ENCODE measurements around the gene MAG. TPM values are rescaled to one million over a fixed set of nuclear protein-coding genes. Genes with fewer than 3 reads are reported as not detected.

MAG gene, protein sequence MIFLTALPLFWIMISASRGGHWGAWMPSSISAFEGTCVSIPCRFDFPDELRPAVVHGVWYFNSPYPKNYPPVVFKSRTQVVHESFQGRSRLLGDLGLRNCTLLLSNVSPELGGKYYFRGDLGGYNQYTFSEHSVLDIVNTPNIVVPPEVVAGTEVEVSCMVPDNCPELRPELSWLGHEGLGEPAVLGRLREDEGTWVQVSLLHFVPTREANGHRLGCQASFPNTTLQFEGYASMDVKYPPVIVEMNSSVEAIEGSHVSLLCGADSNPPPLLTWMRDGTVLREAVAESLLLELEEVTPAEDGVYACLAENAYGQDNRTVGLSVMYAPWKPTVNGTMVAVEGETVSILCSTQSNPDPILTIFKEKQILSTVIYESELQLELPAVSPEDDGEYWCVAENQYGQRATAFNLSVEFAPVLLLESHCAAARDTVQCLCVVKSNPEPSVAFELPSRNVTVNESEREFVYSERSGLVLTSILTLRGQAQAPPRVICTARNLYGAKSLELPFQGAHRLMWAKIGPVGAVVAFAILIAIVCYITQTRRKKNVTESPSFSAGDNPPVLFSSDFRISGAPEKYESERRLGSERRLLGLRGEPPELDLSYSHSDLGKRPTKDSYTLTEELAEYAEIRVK
- not detected for total RNA-seq
- long read RNA-seq = 0 reads

DNA sequence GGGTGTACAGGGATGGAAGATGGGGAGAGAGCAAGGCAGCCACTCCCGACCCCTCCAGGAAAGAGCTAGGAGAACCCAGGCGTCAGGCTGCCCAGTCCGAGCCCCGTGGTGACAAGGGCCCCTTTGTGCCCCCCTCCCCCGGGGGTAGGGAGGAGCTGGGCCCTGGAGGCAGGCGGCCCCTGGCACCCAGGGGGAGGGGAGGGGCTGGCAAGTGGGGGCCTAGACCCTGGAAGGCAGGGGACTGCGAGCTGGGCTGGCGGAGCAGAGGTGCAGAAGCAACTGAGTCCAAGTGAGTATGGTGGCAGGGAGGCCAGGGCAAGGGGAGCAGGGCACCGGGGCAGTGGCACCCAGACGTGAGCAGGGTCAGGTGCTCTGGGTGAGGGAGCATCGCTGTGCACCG, at the start of gene MAG:
Gene MAG, plus strand, starts transcription at position 246 of the 400 bp plus-strand sequence. CDS start 3,248 bp downstream, outside the sequence.
- Histone ChIP-seq H3K27ac (no peak within 1 kb of the TSS), H3K9me3 (no peaks in the 10 kb centered on the region), H3K4me3 (no peak within 1 kb of the TSS), H3K27me3 (ENCODE audit: low read depth) (peaks cover 15% of the 10 kb centered on the region), H3K4me1 (no peaks in the 10 kb centered on the region), H3K36me3 (no peaks in the 10 kb centered on the region)
- intact Hi-C loops (cut with DNase I) = no loop called here
- ATAC-seq = no peak
- DNase-seq = no peak
- TF ChIP-seq, protein P1, sequence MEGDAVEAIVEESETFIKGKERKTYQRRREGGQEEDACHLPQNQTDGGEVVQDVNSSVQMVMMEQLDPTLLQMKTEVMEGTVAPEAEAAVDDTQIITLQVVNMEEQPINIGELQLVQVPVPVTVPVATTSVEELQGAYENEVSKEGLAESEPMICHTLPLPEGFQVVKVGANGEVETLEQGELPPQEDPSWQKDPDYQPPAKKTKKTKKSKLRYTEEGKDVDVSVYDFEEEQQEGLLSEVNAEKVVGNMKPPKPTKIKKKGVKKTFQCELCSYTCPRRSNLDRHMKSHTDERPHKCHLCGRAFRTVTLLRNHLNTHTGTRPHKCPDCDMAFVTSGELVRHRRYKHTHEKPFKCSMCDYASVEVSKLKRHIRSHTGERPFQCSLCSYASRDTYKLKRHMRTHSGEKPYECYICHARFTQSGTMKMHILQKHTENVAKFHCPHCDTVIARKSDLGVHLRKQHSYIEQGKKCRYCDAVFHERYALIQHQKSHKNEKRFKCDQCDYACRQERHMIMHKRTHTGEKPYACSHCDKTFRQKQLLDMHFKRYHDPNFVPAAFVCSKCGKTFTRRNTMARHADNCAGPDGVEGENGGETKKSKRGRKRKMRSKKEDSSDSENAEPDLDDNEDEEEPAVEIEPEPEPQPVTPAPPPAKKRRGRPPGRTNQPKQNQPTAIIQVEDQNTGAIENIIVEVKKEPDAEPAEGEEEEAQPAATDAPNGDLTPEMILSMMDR (IDR thresholded peaks at IDR 0.05) = no peak

DNA sequence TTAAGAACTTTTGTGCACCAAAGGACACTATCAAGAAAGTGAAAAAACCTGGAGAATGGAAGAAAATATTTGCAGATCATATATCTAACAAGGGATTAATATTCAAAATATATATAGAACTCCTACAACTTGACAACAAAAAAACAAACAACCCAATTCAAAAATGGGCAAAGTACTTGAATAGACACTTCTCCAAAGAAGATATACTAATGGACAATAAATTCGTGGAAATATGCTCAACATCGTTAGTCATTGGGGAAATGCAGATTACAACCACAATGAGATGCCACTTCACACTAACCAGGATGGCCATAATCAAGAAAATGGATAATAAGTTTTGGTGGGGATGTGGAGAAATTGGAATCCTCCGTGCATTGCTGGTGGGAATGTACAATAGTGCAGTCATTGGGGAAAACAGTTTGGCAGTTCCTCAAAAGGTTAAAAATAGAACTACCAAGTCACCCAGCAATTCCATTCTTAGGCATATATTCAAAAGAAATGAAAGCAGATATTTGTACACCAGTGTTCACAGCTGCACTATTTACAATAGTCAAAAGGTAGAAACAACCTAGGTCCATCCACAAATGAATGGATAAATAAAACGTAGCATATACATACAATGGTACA, 45.4 kb upstream of the MAG start:
- intact Hi-C loops (cut with DNase I) = no loop called here
- H3K36me3 ChIP-seq = peaks cover 9% of the 10 kb centered on the region
- H3K27ac ChIP-seq = peak overlapping the region; percentile 95

DNA sequence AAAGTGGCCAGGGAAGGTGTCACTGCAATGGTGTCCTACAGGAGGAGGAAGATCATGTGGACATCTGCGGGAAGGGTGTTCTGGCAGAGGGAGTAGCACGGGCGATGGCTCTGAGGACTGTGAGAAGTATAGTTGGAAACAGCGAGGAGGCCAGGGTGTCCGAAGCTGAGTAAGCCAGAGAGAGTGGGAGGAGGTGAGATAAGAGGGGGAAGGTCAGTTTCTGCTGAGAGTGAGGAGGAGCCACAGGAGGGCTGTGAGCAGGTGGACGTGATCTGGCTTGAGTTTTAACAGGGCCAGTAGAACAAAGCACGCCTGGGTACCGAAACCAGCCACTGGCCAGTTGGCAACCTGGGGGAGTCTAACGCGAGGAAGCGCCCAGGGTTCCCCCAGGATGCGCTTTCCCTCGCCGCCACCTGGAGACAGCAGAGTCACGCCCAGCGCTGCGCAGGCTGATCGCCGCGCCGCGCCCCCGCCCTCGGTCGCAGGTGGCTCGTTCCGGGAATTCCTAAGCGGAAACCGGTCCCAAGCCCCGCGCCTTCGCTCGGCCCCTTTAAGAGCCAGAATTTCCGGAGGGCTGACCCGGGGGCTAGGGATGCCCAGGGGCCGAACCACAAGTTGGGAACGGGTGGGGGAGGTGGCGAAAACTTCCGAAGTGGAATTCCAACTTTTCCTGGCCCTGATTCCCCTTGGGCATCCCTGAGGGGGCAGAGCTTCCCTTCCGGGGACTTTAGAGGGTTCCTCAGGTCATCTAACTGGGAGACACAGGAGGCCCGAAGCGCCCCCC, 44.2 kb upstream of the MAG start:
- TF ChIP-seq, protein P1 (IDR thresholded peaks at IDR 0.05) = peak; percentile 53
- Histone ChIP-seq H3K9me3 (peaks cover 4% of the 10 kb centered on the region), H3K4me3 (peak overlapping the region; percentile 71), H3K4me1 (peaks cover 31% of the 10 kb centered on the region), H3K27ac (peak overlapping the region; percentile 95), H3K27me3 (ENCODE audit: low read depth) (peaks cover 24% of the 10 kb centered on the region), H3K36me3 (peaks cover 11% of the 10 kb centered on the region)
- ATAC-seq (peak; percentile 89 to 91), DNase-seq (peak; percentile 90)
- intact Hi-C loops (cut with DNase I) = no loop called here

More for the DNA sequence above, 45.4 kb upstream of the MAG start:
- peaks cover 24% of the 10 kb centered on the region for H3K27me3 ChIP-seq (ENCODE audit: low read depth)
- DNase-seq (no peak), ATAC-seq (no peak)
- H3K4me1 ChIP-seq = peaks cover 31% of the 10 kb centered on the region
- H3K4me3 ChIP-seq = no peak overlapping the region
- TF ChIP-seq, protein P1 (IDR thresholded peaks at IDR 0.05) = no peak
- H3K9me3 ChIP-seq = peaks cover 4% of the 10 kb centered on the region

DNA sequence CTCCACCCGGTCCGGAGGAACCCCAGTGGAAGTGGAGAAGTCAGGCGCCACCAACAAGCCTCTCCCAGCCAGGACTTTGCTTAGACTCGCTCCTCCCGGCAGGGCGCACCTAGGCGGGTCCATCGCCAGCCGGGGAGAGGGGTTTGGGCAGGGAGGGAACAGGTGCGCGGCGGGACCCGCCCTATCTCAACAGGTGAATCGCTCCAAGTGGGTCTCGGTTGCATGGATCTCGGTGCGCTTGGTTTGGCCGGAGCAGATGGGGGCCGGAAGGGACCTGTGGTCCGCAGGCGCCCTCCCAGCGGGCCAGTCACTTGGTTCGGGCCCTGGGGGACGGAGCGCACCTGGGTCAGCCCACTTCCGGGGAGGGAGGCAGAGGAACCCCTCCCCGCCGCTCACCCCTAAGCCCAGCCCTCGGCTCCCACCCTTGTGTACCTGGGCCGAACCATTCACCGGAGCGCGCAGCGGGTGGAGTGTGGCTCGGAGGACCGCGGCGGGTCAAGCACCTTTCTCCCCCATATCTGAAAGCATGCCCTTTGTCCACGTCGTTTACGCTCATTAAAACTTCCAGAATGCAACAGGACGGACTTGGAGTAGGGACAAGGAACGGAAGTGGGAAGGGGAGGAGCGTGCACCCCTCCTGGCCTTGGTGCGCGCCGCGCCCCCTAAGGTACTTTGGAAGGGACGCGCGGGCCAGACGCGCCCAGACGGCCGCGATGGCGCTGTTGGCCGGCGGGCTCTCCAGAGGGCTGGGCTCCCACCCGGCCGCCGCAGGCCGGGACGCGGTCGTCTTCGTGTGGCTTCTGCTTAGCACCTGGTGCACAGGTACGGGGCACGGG, 43.4 kb upstream of the MAG start, which contains the start of gene LSR:
Gene LSR, plus strand, starts transcription at position 693 of the 836 bp plus-strand sequence. Its CDS starts 21 bp downstream, at position 714.
- intact Hi-C loops (cut with DNase I) = no loop called here
- Histone ChIP-seq H3K4me3 (peak within 1 kb of the TSS; percentile 71), H3K27me3 (ENCODE audit: low read depth) (peaks cover 24% of the 10 kb centered on the region), H3K27ac (peak within 1 kb of the TSS; percentile 95), H3K4me1 (peaks cover 37% of the 10 kb centered on the region), H3K9me3 (peaks cover 4% of the 10 kb centered on the region), H3K36me3 (peaks cover 19% of the 10 kb centered on the region)
- DNase-seq (peak; percentile 92), ATAC-seq (peak; percentile 96 to 97)
- TF ChIP-seq, protein P1 (IDR thresholded peaks at IDR 0.05) = no peak
